PC-3 (cell line): ENCODE measurements around the gene COL25A1.

ENCODE experiments used
- EZH2 ChIP-seq: fragments of 300-600 bp; sonication (generic); IDR thresholded peaks from one replicate; pipeline ENCODE4 v1.6.1; 2017; ENCODE audit warnings: antibody characterized with exemption, mild to moderate bottlenecking, low read length; ENCODE audit not compliant: unreplicated experiment
- TF ChIP-seq, protein P1 (sequence below): fragments of 300-600 bp; sonication (generic); conservative IDR thresholded peaks from 2 replicates; pipeline ENCODE4 v1.5.1; 2017; ENCODE audit warnings: antibody characterized with exemption, low read depth, mild to moderate bottlenecking, low read length

DNA sequence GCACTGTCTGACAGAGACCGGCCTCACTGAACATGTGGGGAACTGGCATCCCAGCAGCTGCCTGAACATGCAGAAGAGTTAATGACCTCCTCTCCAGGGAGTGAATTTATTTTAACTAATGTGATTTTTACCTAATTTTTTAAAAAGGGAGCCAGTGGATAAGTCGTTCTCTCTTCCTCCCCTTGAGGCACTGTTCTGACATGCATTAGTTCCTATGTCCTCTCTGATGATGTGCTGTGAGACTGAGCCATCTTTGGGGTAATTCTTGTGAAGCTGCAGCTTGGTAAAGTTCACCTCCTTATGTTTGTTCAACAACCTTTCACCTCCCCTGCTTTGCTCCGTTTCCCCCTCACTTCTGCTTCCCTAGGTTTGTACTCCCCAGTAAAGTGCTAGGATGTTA, 139.7 kb downstream of the COL25A1 start:
- no peak for TF ChIP-seq EZH2
- TF ChIP-seq, protein P1, sequence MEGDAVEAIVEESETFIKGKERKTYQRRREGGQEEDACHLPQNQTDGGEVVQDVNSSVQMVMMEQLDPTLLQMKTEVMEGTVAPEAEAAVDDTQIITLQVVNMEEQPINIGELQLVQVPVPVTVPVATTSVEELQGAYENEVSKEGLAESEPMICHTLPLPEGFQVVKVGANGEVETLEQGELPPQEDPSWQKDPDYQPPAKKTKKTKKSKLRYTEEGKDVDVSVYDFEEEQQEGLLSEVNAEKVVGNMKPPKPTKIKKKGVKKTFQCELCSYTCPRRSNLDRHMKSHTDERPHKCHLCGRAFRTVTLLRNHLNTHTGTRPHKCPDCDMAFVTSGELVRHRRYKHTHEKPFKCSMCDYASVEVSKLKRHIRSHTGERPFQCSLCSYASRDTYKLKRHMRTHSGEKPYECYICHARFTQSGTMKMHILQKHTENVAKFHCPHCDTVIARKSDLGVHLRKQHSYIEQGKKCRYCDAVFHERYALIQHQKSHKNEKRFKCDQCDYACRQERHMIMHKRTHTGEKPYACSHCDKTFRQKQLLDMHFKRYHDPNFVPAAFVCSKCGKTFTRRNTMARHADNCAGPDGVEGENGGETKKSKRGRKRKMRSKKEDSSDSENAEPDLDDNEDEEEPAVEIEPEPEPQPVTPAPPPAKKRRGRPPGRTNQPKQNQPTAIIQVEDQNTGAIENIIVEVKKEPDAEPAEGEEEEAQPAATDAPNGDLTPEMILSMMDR: 0 out of 2 replicates have a peak, but pooled peaks have one; percentile 11
